ENCODE measurements around the gene IL2RA. TPM values are rescaled to one million over a fixed set of nuclear protein-coding genes. Genes with fewer than 3 reads are reported as not detected.

Gene IL2RA
- total and polyA plus RNA-seq, 2 donors (not counting 3 experiments of a cell fraction or from before 2014, with no cell fraction given) = not detected

- H3K36me3 ChIP-seq (ENCODE audit: control insufficient read depth in 2 of 2, extremely low read depth in 1 of 2, insufficient read depth in 2 of 2, low read length in 2 of 2) = peaks cover 0 to 2% of the 10 kb centered on the region in 2 experiments
- H3K27me3 ChIP-seq (ENCODE audit: control insufficient read depth in 2 of 2, insufficient read depth in 2 of 2, low read length in 2 of 2) = no peaks in the 10 kb centered on the region
- TF ChIP-seq POLR2A (IDR thresholded peaks at IDR 0.05; ENCODE audit: low read depth, low read length) = no peak
- TF ChIP-seq POLR2AphosphoS5 (IDR thresholded peaks at IDR 0.05; ENCODE audit: insufficient read depth, low read depth, low read length) = no peak
- TF ChIP-seq MYC (IDR thresholded peaks at IDR 0.05; ENCODE audit: low read depth, low read length) = no peak
- TF ChIP-seq JUN (IDR thresholded peaks at IDR 0.05; ENCODE audit: borderline replicate concordance, insufficient read depth, insufficient read length, low read depth) = no peak
- no peak for TF ChIP-seq FOS (IDR thresholded peaks at IDR 0.05; ENCODE audit: borderline replicate concordance, insufficient read depth, low read length)
- TF ChIP-seq EZH2 (IDR thresholded peaks at IDR 0.05; ENCODE audit: borderline replicate concordance, low read depth, low read length, severe bottlenecking) = no peak
- no peak for TF ChIP-seq CTCF (IDR thresholded peaks at IDR 0.05; ENCODE audit: extremely low read depth in 1 of 2, insufficient read depth in 1 of 2, low read depth in 1 of 2, low read length in 2 of 2)
- TF ChIP-seq MAX (IDR thresholded peaks at IDR 0.05; ENCODE audit: insufficient read depth, insufficient read length) = no peak
- TF ChIP-seq GATA2 (IDR thresholded peaks at IDR 0.05; ENCODE audit: insufficient read depth, insufficient read length, low read depth, low read length) = no peak
- H3K9me1 ChIP-seq (replicated peaks; ENCODE audit: control insufficient read depth, extremely low read depth, insufficient read depth, low read length) = no peaks in the 10 kb centered on the region
- DNase-seq (ENCODE audit: low read depth, low spot score) (no peak), FAIRE-seq (no peak)
- peak overlapping the region; percentile 45 for H3K9ac ChIP-seq (replicated peaks; ENCODE audit: extremely low read depth, insufficient read depth, low read length)
- H3K4me1 ChIP-seq (ENCODE audit: control insufficient read depth, extremely low read depth, insufficient read depth, low read length) = peaks cover 42% of the 10 kb centered on the region
- H3K9me3 ChIP-seq (replicated peaks; ENCODE audit: control insufficient read depth, insufficient read depth, low read length) = no peaks in the 10 kb centered on the region
- peaks cover 50% of the 10 kb centered on the region for H3K79me2 ChIP-seq (ENCODE audit: control insufficient read depth, insufficient read depth, low read length)
- H2AFZ ChIP-seq (ENCODE audit: low read depth, low read length) = peak overlapping the region; percentile 59
- peak overlapping the region; percentile 78 for H3K4me2 ChIP-seq (ENCODE audit: insufficient read depth, low read length)
- H3K27ac ChIP-seq (ENCODE audit: insufficient read depth, low read depth, low read length) = peak overlapping the region; percentile 88
- intact Hi-C loops (cut with micrococcal nuclease) (loop anchor here (1.0 to 10.0 kb wide), 5 partner anchors 28 to 753 kb away; partner anchors contain the start of genes GDI2 and RBM17), dilution Hi-C loops (cut with MboI; ENCODE audit: extremely low pct_ligation_motif_present, low sequenced_read_pairs) (loop anchor here (25.0 kb wide), 1 partner anchor 115 kb away; the partner anchor contains the start of gene RBM17)
- H4K20me1 ChIP-seq (replicated peaks; ENCODE audit: control insufficient read depth, extremely low read depth, insufficient read depth, low read length) = no peaks in the 10 kb centered on the region
- H3K4me3 ChIP-seq (replicated peaks in 1 of 3; ENCODE audit: insufficient read depth in 1 of 3, low read depth in 1 of 3, low read length in 3 of 3) = no peak overlapping the region
- BruUV-seq (replicated peaks) = no TSS peak
- ChIA-PET POLR2A (interaction anchor here (1.0 kb wide), 1 partner anchor 230 kb away, joined by 3 read pairs; the partner anchor contains the start of gene PFKFB3), CTCF (interaction anchor here (0.8 to 2.4 kb wide), 10 partner anchors 12 to 434 kb away, joined by 3 to 11 read pairs (median 5); partner anchors contain the start of gene RBM17)
Observed at GRCh38 chr10:5971886-5972285, 90.3 kb downstream of the IL2RA start.

Measured in endothelial cell of umbilical vein (primary cell).